Panc1 (cell line): ENCODE data around the gene NANOS3. TPM values are rescaled to one million over a fixed set of nuclear protein-coding genes. Genes with fewer than 3 reads are reported as not detected.

Experiments
- ATAC-seq: fragments of 200-7000 bp; cut with Tn5 transposase; 2 replicates; pipeline ENCODE4 v1.9.1; 2020; ENCODE audit warnings: mild to moderate bottlenecking, moderate library complexity
- BruUV-seq: library from RNA; stranded (reverse); fragments of 400-500 nt; replicated peaks from 2 replicates; lab custom pipeline; 2021; lab: Mats Ljungman, UMichigan
- CTCF ChIA-PET: fragments of 300-600 bp; sonication (Branson Sonifier 250); formaldehyde crosslinking; loops from one replicate; lab custom pipeline; 2022; ENCODE audit warnings: antibody characterized with exemption; lab: Charles Lee
- POLR2A ChIA-PET: fragments of 300-600 bp; sonication (Branson Sonifier 250); formaldehyde crosslinking; loops from one replicate; lab custom pipeline; 2022; ENCODE audit warnings: antibody characterized with exemption; lab: Charles Lee
- DNase-seq: peaks from one replicate; pipeline ENCODE4 v3.0.0-alpha.2; 2010; ENCODE audit warnings: low read depth, low spot score
- H3K27ac ChIP-seq: 2 replicates; pipeline ENCODE4 v1.5.1; 2011; ENCODE audit warnings: mild to moderate bottlenecking, low read length, inconsistent platforms
- H3K27me3 ChIP-seq: fragments of 200-500 bp; sonication (Bioruptor generic); 2 replicates; pipeline ENCODE4 v1.6.0; 2014; ENCODE audit warnings: low read length, inconsistent platforms; ENCODE audit not compliant: control insufficient read depth, insufficient read depth
- H3K36me3 ChIP-seq: fragments of 200-500 bp; sonication (Bioruptor generic); 2 replicates; pipeline ENCODE4 v1.5.1; 2014; ENCODE audit warnings: inconsistent platforms, mild to moderate bottlenecking, low read length, moderate library complexity; ENCODE audit not compliant: control insufficient read depth, insufficient read depth
- H3K4me1 ChIP-seq: 2 replicates; pipeline ENCODE4 v1.5.1; 2011; ENCODE audit warnings: inconsistent platforms, mild to moderate bottlenecking, low read length, moderate library complexity; ENCODE audit not compliant: control insufficient read depth, insufficient read depth
- H3K4me3 ChIP-seq, 2 experiments: 2 replicates each; pipeline ENCODE4 v1.5.1; 2011 to 2012; ENCODE audit warnings: low read depth in 2 of 2, low read length in 2 of 2, mild to moderate bottlenecking in 2 of 2, inconsistent platforms in 1 of 2, moderate library complexity in 1 of 2
- H3K9me3 ChIP-seq: fragments of 200-500 bp; sonication (Bioruptor generic); 2 replicates; pipeline ENCODE4 v1.5.1; 2014; ENCODE audit warnings: low read depth, mild to moderate bottlenecking, inconsistent platforms, low read length, moderate library complexity; ENCODE audit not compliant: control insufficient read depth, insufficient read depth
- CTCF ChIP-seq: fragments of 450-650 bp; IDR thresholded peaks from 2 replicates; pipeline ENCODE4 v1.5.1; 2017; ENCODE audit warnings: mild to moderate bottlenecking
- POLR2AphosphoS5 ChIP-seq: IDR thresholded peaks from 2 replicates; pipeline ENCODE4 v1.6.1; 2012; ENCODE audit warnings: mild to moderate bottlenecking, low read depth, low read length, moderate library complexity
- REST ChIP-seq, 2 experiments: IDR thresholded peaks; 2 replicates each; pipeline ENCODE4 v1.6.1; 2011 to 2012; ENCODE audit warnings: low read depth in 2 of 2, control low read depth in 1 of 2, low read length in 1 of 2, mild to moderate bottlenecking in 1 of 2, moderate library complexity in 1 of 2; ENCODE audit not compliant: insufficient read depth in 1 of 2
- SIN3A ChIP-seq: IDR thresholded peaks from 2 replicates; pipeline ENCODE4 v1.6.1; 2012; ENCODE audit warnings: low read depth, mild to moderate bottlenecking, low read length, moderate library complexity, borderline replicate concordance; ENCODE audit not compliant: insufficient read depth
- TCF7L2 ChIP-seq: IDR thresholded peaks from 2 replicates; pipeline ENCODE4 v1.6.1; 2011; ENCODE audit warnings: mild to moderate bottlenecking, low read depth, low read length, inconsistent platforms
- in situ Hi-C: cut with HindIII; loops from 2 replicates; pipeline ENCODE4 v1.10.0; 2016; ENCODE audit warnings: low sequenced_read_pairs, low pct_unique_long_range_greater_than_20kb
- intact Hi-C: fragments of 100-400 bp; cut with micrococcal nuclease; formaldehyde crosslinking; loops from one replicate; pipeline ENCODE4 v1.10.0; 2022; ENCODE audit not compliant: unreplicated experiment
- total RNA-seq: library from RNA; stranded (reverse); gene quantifications from one replicate; pipeline ENCODE4 v1.2.1, GENCODE V29; 2021; ENCODE audit not compliant: unreplicated experiment

NANOS3 gene
- total RNA-seq, 1 experiment from 2014 or later = 0.33 TPM

- POLR2A ChIA-PET = no interaction called here
- no peak for TF ChIP-seq CTCF
- no peak for TF ChIP-seq POLR2AphosphoS5
- TF ChIP-seq TCF7L2 = no peak
- TF ChIP-seq SIN3A = no peak
- no peak for TF ChIP-seq REST (IDR thresholded peaks at IDR 0.05; ENCODE audit: insufficient read depth in 1 of 2, low read depth in 2 of 2, low read length in 1 of 2)
- Histone ChIP-seq H3K9me3 (no peaks in the 10 kb centered on the region), H3K4me1 (no peaks in the 10 kb centered on the region), H3K27ac (no peak overlapping the region), H3K36me3 (no peaks in the 10 kb centered on the region), H3K4me3 (no peak overlapping the region), H3K27me3 (no peaks in the 10 kb centered on the region)
- intact Hi-C loops (no loop called here), in situ Hi-C loops (no loop called here)
- ATAC-seq (no peak), DNase-seq (no peak)
- no TSS peak for BruUV-seq
- CTCF ChIA-PET = no interaction called here
Measured at GRCh38 chr19:13926715-13927114, 49.8 kb downstream of the NANOS3 start.

- intact Hi-C loops = no loop called here
- POLR2A ChIA-PET = no interaction called here
- CTCF ChIA-PET = no interaction called here
- H3K4me1 ChIP-seq = no peaks in the 10 kb centered on the region
- no peaks in the 10 kb centered on the region for H3K27me3 ChIP-seq
- H3K36me3 ChIP-seq = no peaks in the 10 kb centered on the region
- in situ Hi-C loops = no loop called here
- no peaks in the 10 kb centered on the region for H3K9me3 ChIP-seq
- TF ChIP-seq REST (IDR thresholded peaks at IDR 0.05; ENCODE audit: insufficient read depth in 1 of 2, low read depth in 2 of 2, low read length in 1 of 2) (no peak), SIN3A (no peak), POLR2AphosphoS5 (no peak), TCF7L2 (no peak), CTCF (no peak)
- H3K4me3 ChIP-seq = no peak overlapping the region
- ATAC-seq (no peak), DNase-seq (no peak)
- no TSS peak for BruUV-seq
- no peak overlapping the region for H3K27ac ChIP-seq
Measured at GRCh38 chr19:13929340-13929739, 52.4 kb downstream of the NANOS3 start.
